IMR-90 (cell line): ENCODE measurements around the gene PNKD. TPM values are rescaled to one million over a fixed set of nuclear protein-coding genes. Genes with fewer than 3 reads are reported as not detected.

Source experiments
- ATAC-seq: fragments of 200-7000 bp; cut with Tn5 transposase; 2 replicates; pipeline ENCODE4 v1.9.1; 2020; ENCODE audit warnings: low read depth, mild to moderate bottlenecking, moderate library complexity
- BruUV-seq: library from RNA; stranded (reverse); fragments of 400-500 nt; replicated peaks from 2 replicates; lab custom pipeline; 2021; lab: Mats Ljungman, UMichigan
- CTCF ChIA-PET: fragments of 300-600 bp; formaldehyde crosslinking; extraction: SDS; loops from one replicate; lab custom pipeline; 2021; ENCODE audit warnings: antibody characterized with exemption; lab: Yijun Ruan, JAX
- POLR2A ChIA-PET: fragments of 300-600 bp; sonication (Branson Sonifier 250); formaldehyde crosslinking; loops from one replicate; lab custom pipeline; 2022; ENCODE audit warnings: antibody characterized with exemption; ENCODE audit not compliant: unreplicated experiment; lab: Charles Lee
- DNase-seq: peaks from one replicate; pipeline ENCODE4 v3.0.0; 2013
- H2AFZ ChIP-seq: replicated peaks from 2 replicates; pipeline ENCODE3; 2013; ENCODE audit warnings: low read length, mild to moderate bottlenecking; ENCODE audit not compliant: poor library complexity
- H2AK5ac ChIP-seq: 2 replicates; pipeline ENCODE4 v1.6.1; 2013; ENCODE audit warnings: low read depth, low read length, inconsistent platforms
- H2AK9ac ChIP-seq: replicated peaks from 2 replicates; pipeline ENCODE3; 2013; ENCODE audit warnings: mild to moderate bottlenecking, low read depth, low read length, moderate library complexity; ENCODE audit not compliant: poor library complexity
- H2BK120ac ChIP-seq: 2 replicates; pipeline ENCODE4 v1.6.1; 2013; ENCODE audit warnings: low read depth, low read length, inconsistent platforms
- H2BK15ac ChIP-seq: 3 replicates; pipeline ENCODE4 v1.6.1; 2013; ENCODE audit warnings: low read depth, low read length, inconsistent platforms
- H2BK20ac ChIP-seq: 2 replicates; pipeline ENCODE4 v1.6.1; 2013; ENCODE audit warnings: low read depth, mild to moderate bottlenecking, inconsistent platforms, low read length, moderate library complexity
- H2BK5ac ChIP-seq: 2 replicates; pipeline ENCODE4 v1.6.1; 2013; ENCODE audit warnings: mild to moderate bottlenecking, low read depth, low read length, inconsistent platforms; ENCODE audit not compliant: poor library complexity, severe bottlenecking
- H3K14ac ChIP-seq: replicated peaks from 2 replicates; pipeline ENCODE4 v1.6.1; 2013; ENCODE audit warnings: low read depth, low read length, inconsistent platforms
- H3K18ac ChIP-seq: 2 replicates; pipeline ENCODE4 v1.6.1; 2013; ENCODE audit warnings: low read depth, low read length, control low read depth
- H3K23ac ChIP-seq: 2 replicates; pipeline ENCODE4 v1.6.1; 2013; ENCODE audit warnings: low read depth, low read length, inconsistent platforms
- H3K27ac ChIP-seq: 2 replicates; pipeline ENCODE4 v1.5.1; 2013; ENCODE audit warnings: mild to moderate bottlenecking, control low read depth, low read length; ENCODE audit not compliant: insufficient read depth
- H3K27me3 ChIP-seq: 2 replicates; pipeline ENCODE4 v1.6.1; 2013; ENCODE audit warnings: low read length; ENCODE audit not compliant: control insufficient read depth, insufficient read depth
- H3K36me3 ChIP-seq: 2 replicates; pipeline ENCODE4 v1.6.1; 2013; ENCODE audit warnings: low read length, mixed read lengths; ENCODE audit not compliant: control insufficient read depth, insufficient read depth
- H3K4ac ChIP-seq: 2 replicates; pipeline ENCODE4 v1.6.1; 2013; ENCODE audit warnings: low read depth, low read length, inconsistent platforms
- H3K4me1 ChIP-seq: 2 replicates; pipeline ENCODE4 v1.6.1; 2013; ENCODE audit warnings: low read length, mixed read lengths; ENCODE audit not compliant: control insufficient read depth, insufficient read depth
- H3K4me2 ChIP-seq: 2 replicates; pipeline ENCODE4 v1.6.1; 2013; ENCODE audit warnings: low read depth, mild to moderate bottlenecking, control low read depth, low read length, moderate library complexity
- H3K4me3 ChIP-seq: 2 replicates; pipeline ENCODE4 v1.5.1; 2013; ENCODE audit warnings: low read depth, mild to moderate bottlenecking, control low read depth, low read length, moderate library complexity; ENCODE audit not compliant: insufficient read depth
- H3K56ac ChIP-seq: 2 replicates; pipeline ENCODE4 v1.6.1; 2013; ENCODE audit warnings: low read length, inconsistent platforms; ENCODE audit not compliant: insufficient read depth; ENCODE audit errors: extremely low read depth
- H3K79me1 ChIP-seq, 2 experiments: 2 replicates each; pipeline ENCODE4 v1.6.1; 2013; ENCODE audit warnings: low read length in 2 of 2, inconsistent platforms in 1 of 2, low read depth in 1 of 2
- H3K9ac ChIP-seq: 2 replicates; pipeline ENCODE4 v1.6.1; 2013; ENCODE audit warnings: low read depth, low read length, control low read depth
- H3K9me1 ChIP-seq: 2 replicates; pipeline ENCODE4 v1.6.1; 2013; ENCODE audit warnings: low read length, inconsistent platforms; ENCODE audit not compliant: insufficient read depth
- H3K9me3 ChIP-seq: 2 replicates; pipeline ENCODE4 v1.6.1; 2013; ENCODE audit warnings: low read length; ENCODE audit not compliant: control insufficient read depth, insufficient read depth
- H4K20me1 ChIP-seq: 2 replicates; pipeline ENCODE4 v1.6.1; 2013; ENCODE audit warnings: low read length, inconsistent platforms; ENCODE audit not compliant: insufficient read depth
- H4K5ac ChIP-seq: 2 replicates; pipeline ENCODE4 v1.6.1; 2013; ENCODE audit warnings: mild to moderate bottlenecking, low read depth, low read length, control low read depth
- H4K8ac ChIP-seq, 2 experiments: 2 replicates each; pipeline ENCODE4 v1.6.1; 2013; ENCODE audit warnings: low read depth in 2 of 2, low read length in 2 of 2, control low read depth in 1 of 2, inconsistent platforms in 1 of 2
- H4K91ac ChIP-seq: 2 replicates; pipeline ENCODE4 v1.6.1; 2013; ENCODE audit warnings: low read depth, low read length, inconsistent platforms; ENCODE audit not compliant: insufficient read depth
- BHLHE40 ChIP-seq: fragments of 150-350 bp; IDR thresholded peaks from 2 replicates; pipeline ENCODE4 v1.6.1; 2016; ENCODE audit warnings: mild to moderate bottlenecking, low read depth, low read length
- CEBPB ChIP-seq: IDR thresholded peaks from 2 replicates; pipeline ENCODE4 v1.6.1; 2012; ENCODE audit warnings: low read depth, low read length, improper control_type of control experiment
- CHD1 ChIP-seq: IDR thresholded peaks from 2 replicates; pipeline ENCODE4 v1.6.1; 2012; ENCODE audit warnings: low read depth, low read length, improper control_type of control experiment
- FOS ChIP-seq: fragments of 150-350 bp; IDR thresholded peaks from 2 replicates; pipeline ENCODE4 v1.6.1; 2016; ENCODE audit warnings: low read depth, low read length
- MAFK ChIP-seq: IDR thresholded peaks from 2 replicates; pipeline ENCODE4 v1.6.1; 2012; ENCODE audit warnings: low read depth, low read length, improper control_type of control experiment
- MAZ ChIP-seq: IDR thresholded peaks from 2 replicates; pipeline ENCODE4 v1.6.1; 2012; ENCODE audit warnings: low read depth, mild to moderate bottlenecking, low read length, improper control_type of control experiment, moderate library complexity, borderline replicate concordance
- MXI1 ChIP-seq: IDR thresholded peaks from 2 replicates; pipeline ENCODE4 v1.6.1; 2012; ENCODE audit warnings: low read depth, mild to moderate bottlenecking, low read length, moderate library complexity, borderline replicate concordance
- NFE2L2 ChIP-seq: fragments of 150-350 bp; IDR thresholded peaks from 2 replicates; pipeline ENCODE4 v1.6.1; 2016; ENCODE audit warnings: low read depth, mild to moderate bottlenecking, low read length
- POLR2A ChIP-seq: IDR thresholded peaks from 2 replicates; pipeline ENCODE4 v1.6.1; 2012; ENCODE audit warnings: mild to moderate bottlenecking, low read depth, low read length
- RCOR1 ChIP-seq: IDR thresholded peaks from 2 replicates; pipeline ENCODE4 v1.6.1; 2012; ENCODE audit warnings: mild to moderate bottlenecking, low read length, improper control_type of control experiment; ENCODE audit not compliant: insufficient replicate concordance
- RFX5 ChIP-seq: IDR thresholded peaks from 2 replicates; pipeline ENCODE4 v1.8.0; 2012; ENCODE audit warnings: low read depth, mild to moderate bottlenecking, low read length, moderate library complexity
- WGBS, 2 experiments: methylation state at CpG; one replicate each; pipeline versions ENCODE4 v1.1.5 to v1.1.7; 2013; ENCODE audit warnings: missing lambda C conversion rate in 2 of 2; ENCODE audit not compliant: insufficient read length in 1 of 2; ENCODE audit errors: extremely low coverage in 2 of 2; 5-methylcytosine and 5-hydroxymethylcytosine counted together
- dilution Hi-C: fragments of 300-500 bp; cut with HindIII; formaldehyde crosslinking; loops from one replicate; pipeline ENCODE4 v1.14.3; 2018; ENCODE audit warnings: low sequenced_read_pairs; ENCODE audit not compliant: unreplicated experiment
- in situ Hi-C: fragments of 300-500 bp; cut with MboI; formaldehyde crosslinking; loops from 3 replicates; pipeline ENCODE4 v1.14.3; 2019; ENCODE audit warnings: low sequenced_read_pairs, inconsistent platforms, mixed read lengths
- intact Hi-C: fragments of 100-400 bp; cut with micrococcal nuclease; formaldehyde crosslinking; loops from 2 replicates; pipeline ENCODE4 v1.10.0; 2022
- polyA plus RNA-seq, 3 experiments: library from polyadenylated mRNA; depleted of rRNA; stranded (reverse); fragments of >200 nt; gene quantifications; 2 replicates each; pipeline ENCODE4 v1.2.3, GENCODE V29; 2012; ENCODE audit warnings: low replicate concordance in 1 of 3
- total RNA-seq: library from RNA; depleted of rRNA; stranded (reverse); fragments of >200 nt; gene quantifications from 2 replicates; pipeline ENCODE4 v1.2.3, GENCODE V29; 2012
- TF ChIP-seq, protein P1 (sequence below): fragments of 150-350 bp; IDR thresholded peaks from 2 replicates; pipeline ENCODE4 v1.6.1; 2017; ENCODE audit warnings: mild to moderate bottlenecking, antibody characterized with exemption, low read length, low read depth
- TF ChIP-seq, protein P2 (sequence below): fragments of 150-350 bp; IDR thresholded peaks from 2 replicates; pipeline ENCODE4 v1.6.1; 2016; ENCODE audit warnings: low read depth, mild to moderate bottlenecking, low read length, moderate library complexity, borderline replicate concordance

PNKD gene
- total and polyA plus RNA-seq, 2 of the 4 experiments (the other 2 are of a cell fraction) = 19.2 to 68.5 TPM

DNA sequence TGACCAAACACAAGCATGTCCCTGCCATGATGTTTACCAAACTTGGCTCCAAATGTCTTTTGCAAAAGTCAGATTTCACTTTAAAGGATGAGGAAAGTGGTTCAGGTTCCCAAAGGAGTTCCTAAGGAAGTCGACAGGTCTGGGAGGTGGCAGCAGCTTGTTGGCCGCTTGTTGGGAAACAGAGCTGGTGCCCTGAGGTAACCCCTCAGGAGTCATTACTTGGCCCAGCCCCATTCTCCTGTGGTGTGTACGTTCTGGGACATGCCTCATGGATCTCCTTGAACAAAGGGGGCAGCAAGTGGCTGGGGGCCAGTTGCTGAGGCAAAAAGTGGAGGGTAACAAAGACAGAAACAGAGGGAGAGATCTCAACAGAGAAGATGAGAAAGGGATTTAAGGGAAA, 11.1 kb downstream of the PNKD start:
- WGBS, 2 experiments = 94% methylated on average over 2 of the region's 3 CpGs; no CpG with 5 or more reads in 1 of the 2 experiments
- CTCF ChIA-PET = interaction anchor here (0.6 kb wide), 1 partner anchor 327 kb away, joined by 4 read pairs; no protein-coding TSS in a partner anchor
- no TSS peak for BruUV-seq

More for the DNA sequence above, 11.1 kb downstream of the PNKD start:
- Histone ChIP-seq H3K9me1 (no peaks in the 10 kb centered on the region), H2BK20ac (no peak overlapping the region), H3K79me1 (peaks cover 22 to 90% of the 10 kb centered on the region in 2 experiments), H3K4me1 (peaks cover 31% of the 10 kb centered on the region), H3K9ac (no peak overlapping the region), H4K5ac (no peak overlapping the region), H3K14ac (no peak overlapping the region; the same call in 1 of the 2 replicates), H3K27ac (peak overlapping the region; percentile 76; the same call in 1 of the 2 replicates), H2AK9ac (peak overlapping the region; percentile 52), H3K18ac (no peak overlapping the region), H4K91ac (no peak overlapping the region), H3K4me3 (no peak overlapping the region), H3K27me3 (no peaks in the 10 kb centered on the region), H3K9me3 (no peaks in the 10 kb centered on the region), H3K56ac (no peak overlapping the region), H2AFZ (no peak overlapping the region), H3K23ac (no peak overlapping the region), H4K8ac (0 out of 4 replicates have a peak overlapping the region, but pooled peaks of 1 of the 2 experiments have one; percentile 3), H2BK5ac (peak overlapping the region; percentile 90), H2BK15ac (no peak overlapping the region; the same call in 2 of the 3 replicates), H3K36me3 (peaks cover 46% of the 10 kb centered on the region), H3K4ac (peak overlapping the region; percentile 19; the same call in 1 of the 2 replicates), H3K4me2 (no peak overlapping the region), H2AK5ac (peak overlapping the region; percentile 27; the same call in 1 of the 2 replicates), H2BK120ac (no peak overlapping the region), H4K20me1 (peaks cover 17% of the 10 kb centered on the region)
- intact Hi-C loops = no loop called here
- POLR2A ChIA-PET = no interaction called here
- TF ChIP-seq MXI1 (no peak), NFE2L2 (no peak), RFX5 (no peak), MAZ (no peak), MAFK (no peak), CEBPB (no peak), RCOR1 (no peak), CHD1 (no peak), POLR2A (no peak), FOS (no peak), BHLHE40 (no peak)
- TF ChIP-seq, protein P1, sequence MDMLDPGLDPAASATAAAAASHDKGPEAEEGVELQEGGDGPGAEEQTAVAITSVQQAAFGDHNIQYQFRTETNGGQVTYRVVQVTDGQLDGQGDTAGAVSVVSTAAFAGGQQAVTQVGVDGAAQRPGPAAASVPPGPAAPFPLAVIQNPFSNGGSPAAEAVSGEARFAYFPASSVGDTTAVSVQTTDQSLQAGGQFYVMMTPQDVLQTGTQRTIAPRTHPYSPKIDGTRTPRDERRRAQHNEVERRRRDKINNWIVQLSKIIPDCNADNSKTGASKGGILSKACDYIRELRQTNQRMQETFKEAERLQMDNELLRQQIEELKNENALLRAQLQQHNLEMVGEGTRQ = no peak
- TF ChIP-seq, protein P2, sequence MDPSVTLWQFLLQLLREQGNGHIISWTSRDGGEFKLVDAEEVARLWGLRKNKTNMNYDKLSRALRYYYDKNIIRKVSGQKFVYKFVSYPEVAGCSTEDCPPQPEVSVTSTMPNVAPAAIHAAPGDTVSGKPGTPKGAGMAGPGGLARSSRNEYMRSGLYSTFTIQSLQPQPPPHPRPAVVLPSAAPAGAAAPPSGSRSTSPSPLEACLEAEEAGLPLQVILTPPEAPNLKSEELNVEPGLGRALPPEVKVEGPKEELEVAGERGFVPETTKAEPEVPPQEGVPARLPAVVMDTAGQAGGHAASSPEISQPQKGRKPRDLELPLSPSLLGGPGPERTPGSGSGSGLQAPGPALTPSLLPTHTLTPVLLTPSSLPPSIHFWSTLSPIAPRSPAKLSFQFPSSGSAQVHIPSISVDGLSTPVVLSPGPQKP = no peak
- DNase-seq (no peak), ATAC-seq (no peak)
- in situ Hi-C loops = no loop called here
- dilution Hi-C loops = no loop called here
